COR-L47 (cell line): Measurements from ENCODE around the gene CAMK4.
"Not testable (repeated sequence)": the region's sequence is repeated elsewhere in the genome, so short reads cannot be mapped to it uniquely, and the experiment has no call there.

ENCODE experiments used
- DNase-seq: peaks from one replicate; lab custom pipeline; 2025; lab: John Stamatoyannopoulos, UW

Gene CAMK4

GRCh38 chr5:111383288-111383970, 159.2 kb downstream of the CAMK4 start:
- DNase-seq, result no peak

DNA sequence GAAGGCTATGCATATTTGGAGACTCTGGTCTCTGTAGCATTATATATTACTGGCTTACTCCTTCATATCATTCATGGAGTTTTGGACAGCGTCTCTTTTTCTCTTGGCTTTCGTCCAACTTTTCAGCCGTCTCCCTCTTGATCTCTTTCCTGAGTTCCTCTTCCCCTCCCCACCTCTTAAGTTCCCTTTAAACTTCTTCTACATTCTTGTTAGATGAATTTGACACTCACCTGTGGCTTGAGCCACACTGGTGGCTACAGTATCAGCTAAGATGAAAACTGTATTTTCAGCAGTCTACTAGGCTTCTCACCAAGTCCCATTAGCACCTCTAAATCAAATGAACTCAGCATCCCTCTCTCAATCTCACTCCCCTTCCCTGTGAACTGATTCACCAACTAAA, 160.0 kb downstream of the CAMK4 start:
- DNase-seq, result no peak

- DNase-seq, result peak; percentile 43
Measured at GRCh38 chr5:111385051-111385450, 160.9 kb downstream of the CAMK4 start.

- DNase-seq, result peak; percentile 89
Measured at GRCh38 chr5:111385970-111386831, 162.0 kb downstream of the CAMK4 start.

- no peak for DNase-seq
Measured at GRCh38 chr5:111386832-111387162, 162.6 kb downstream of the CAMK4 start.

GRCh38 chr5:111387361-111387760, 163.2 kb downstream of the CAMK4 start:
- DNase-seq, result no peak

GRCh38 chr5:111389390-111390082, 165.4 kb downstream of the CAMK4 start:
- no peak for DNase-seq

GRCh38 chr5:111392181-111392580, 168.0 kb downstream of the CAMK4 start:
- no peak for DNase-seq

DNA sequence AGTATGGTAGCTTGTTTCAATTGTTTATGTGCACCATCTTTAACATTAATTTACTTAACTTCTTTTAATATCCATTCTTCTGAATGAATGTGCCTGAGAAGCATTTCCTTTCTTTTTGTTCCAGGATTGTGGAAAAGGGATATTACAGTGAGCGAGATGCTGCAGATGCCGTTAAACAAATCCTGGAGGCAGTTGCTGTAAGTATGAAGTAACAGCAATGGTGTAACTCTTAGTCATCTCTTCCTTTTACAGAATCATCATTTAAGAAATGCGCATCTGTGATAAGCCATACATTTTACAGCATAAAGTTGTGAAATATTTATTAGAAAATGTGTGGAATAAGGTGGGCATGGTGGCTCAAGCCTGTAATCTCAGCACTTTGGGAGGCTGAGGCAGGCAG, 170.4 kb downstream of the CAMK4 start:
- DNase-seq, result no peak

GRCh38 chr5:111398013-111398412, 173.8 kb downstream of the CAMK4 start:
- no peak for DNase-seq

DNA sequence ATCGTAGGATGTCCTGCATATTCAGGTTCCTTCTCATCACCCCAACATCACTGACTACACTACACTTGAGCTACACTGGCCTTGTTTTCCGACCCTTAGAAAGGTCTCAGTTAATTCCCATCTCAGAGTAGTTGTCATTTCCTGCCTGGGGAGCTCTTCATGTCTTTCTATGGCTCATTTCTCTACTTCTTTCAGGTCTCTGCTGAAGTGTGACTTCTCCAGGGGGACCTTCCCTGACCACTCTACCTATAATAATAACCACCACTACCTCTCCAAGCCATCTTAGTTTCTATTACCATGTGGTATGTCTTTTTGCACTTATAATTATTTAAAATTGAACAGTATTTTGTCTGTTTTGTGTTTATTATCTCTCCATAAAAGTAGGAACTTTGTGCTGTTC, 174.9 kb downstream of the CAMK4 start:
- DNase-seq, result no peak

DNA sequence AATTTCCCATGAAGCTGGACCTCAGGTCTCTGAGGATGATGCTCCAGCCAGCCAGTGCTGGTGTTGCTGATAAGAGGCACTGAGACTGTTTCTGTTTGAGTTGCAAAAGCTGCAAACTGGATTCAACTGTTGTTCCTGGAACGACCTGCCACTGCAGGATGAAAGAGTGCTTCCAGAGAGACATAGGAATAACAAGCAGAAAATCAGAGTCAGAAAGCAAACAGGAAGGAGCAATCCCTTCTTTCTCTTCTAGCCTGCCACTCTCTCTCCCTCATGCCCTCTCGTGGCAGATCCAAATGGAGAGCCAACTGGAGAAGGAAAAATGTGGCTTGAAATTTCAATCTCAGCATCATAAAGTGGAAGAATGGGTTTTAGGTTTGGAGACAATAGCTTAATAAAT, 177.7 kb downstream of the CAMK4 start:
- DNase-seq, result no peak

GRCh38 chr5:111404270-111404769, 180.1 kb downstream of the CAMK4 start:
- no peak for DNase-seq

DNA sequence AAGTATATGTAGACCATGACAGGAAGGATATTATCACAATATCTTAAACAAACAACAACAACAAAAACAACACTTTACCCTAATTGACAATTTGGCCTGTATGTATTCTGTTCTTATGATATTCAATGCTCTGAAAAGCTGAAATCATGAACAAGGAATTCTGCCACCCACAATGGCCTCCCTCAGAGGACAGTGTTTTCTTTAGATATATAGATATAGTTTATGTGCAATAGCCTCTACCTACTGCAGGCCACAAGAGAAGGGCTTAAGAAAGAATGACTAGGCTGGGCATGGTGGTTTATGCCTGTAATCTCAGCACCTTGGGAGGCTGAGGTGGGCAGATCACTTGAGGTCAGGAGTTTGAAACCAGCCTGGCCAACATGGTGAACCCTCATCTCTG, 183.4 kb downstream of the CAMK4 start:
- DNase-seq, result no peak

GRCh38 chr5:111408817-111409216, 184.6 kb downstream of the CAMK4 start:
- no peak for DNase-seq

- DNase-seq, result not testable (repeated sequence)
Measured at GRCh38 chr5:111409266-111409665, 185.1 kb downstream of the CAMK4 start.

GRCh38 chr5:111410067-111410466, 185.9 kb downstream of the CAMK4 start:
- DNase-seq, result not testable (repeated sequence)

- no peak for DNase-seq
Measured at GRCh38 chr5:111411301-111411700, 187.1 kb downstream of the CAMK4 start.

DNA sequence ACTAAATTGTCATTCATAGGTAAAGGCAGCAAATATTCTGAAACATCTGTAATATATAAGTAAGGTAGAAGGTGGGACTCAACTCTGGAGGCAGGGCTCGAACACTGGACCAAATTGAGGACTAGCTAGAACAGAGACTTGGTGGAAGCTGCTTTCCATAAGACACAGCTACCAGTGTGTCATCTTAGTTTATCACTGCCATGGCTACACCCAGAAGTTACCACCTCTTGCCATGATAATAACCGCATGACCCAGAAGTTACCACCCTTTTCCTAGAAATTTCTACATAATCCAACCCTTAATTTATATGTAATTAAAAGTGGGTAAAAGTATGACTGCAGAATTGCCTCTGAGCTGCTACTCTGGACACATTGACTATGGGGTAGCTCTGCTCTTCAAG, 188.4 kb downstream of the CAMK4 start:
- no peak for DNase-seq

DNA sequence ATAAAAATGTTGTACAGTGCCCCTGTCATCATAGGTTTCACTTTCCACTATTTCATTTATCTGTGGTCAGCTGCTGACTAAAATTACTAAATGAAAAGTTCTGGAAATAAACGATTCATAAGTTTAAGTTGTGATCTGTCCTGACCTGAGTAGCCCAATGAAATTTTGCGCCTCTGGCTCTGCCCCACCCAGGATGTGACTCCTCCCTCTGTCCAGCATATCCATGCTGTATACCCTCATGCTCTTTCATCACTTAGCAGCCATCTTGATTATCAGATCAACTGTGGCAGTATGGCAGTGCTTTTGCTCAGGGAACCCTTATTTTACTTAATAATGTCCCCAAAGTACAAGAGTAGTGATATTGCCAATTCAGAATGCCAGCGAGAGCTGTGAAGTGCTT, 190.9 kb downstream of the CAMK4 start:
- no peak for DNase-seq

GRCh38 chr5:111422245-111422644, 198.1 kb downstream of the CAMK4 start:
- DNase-seq, result no peak
